HL-60 (cell line): ENCODE results near the gene DPP6.

Source experiments
- DNase-seq, 2 experiments: peaks; one replicate each; pipeline ENCODE4 v3.0.0-alpha.2; 2010 to 2020; ENCODE audit warnings: low read depth in 1 of 2, low spot score in 1 of 2
- H3K27ac ChIP-seq: fragments of 250-450 bp; sonication (Bioruptor Pico); replicated peaks from 2 replicates; pipeline ENCODE4 v1.5.1; 2020; ENCODE audit warnings: mild to moderate bottlenecking, moderate library complexity
- H3K27me3 ChIP-seq: fragments of 250-450 bp; sonication (Bioruptor Pico); 2 replicates; pipeline ENCODE4 v1.5.1; 2021; ENCODE audit warnings: mild to moderate bottlenecking, moderate library complexity; ENCODE audit not compliant: insufficient read depth, poor library complexity, severe bottlenecking
- H3K4me3 ChIP-seq: replicated peaks from 2 replicates; pipeline ENCODE4 v1.5.1; 2011; ENCODE audit warnings: mild to moderate bottlenecking, control low read depth, low read length; ENCODE audit not compliant: insufficient read depth
- CTCF ChIP-seq: IDR thresholded peaks from one replicate; pipeline ENCODE4 v1.5.1; 2011; ENCODE audit warnings: low read length, control low read depth, inconsistent platforms; ENCODE audit not compliant: insufficient read depth
- GABPA ChIP-seq: IDR thresholded peaks from 2 replicates; pipeline ENCODE4 v1.6.1; 2012; ENCODE audit warnings: low read depth
- POLR2AphosphoS5 ChIP-seq: IDR thresholded peaks from 2 replicates; pipeline ENCODE4 v1.6.1; 2012; ENCODE audit warnings: low read depth
- REST ChIP-seq: IDR thresholded peaks from 2 replicates; pipeline ENCODE4 v1.6.1; 2012; ENCODE audit warnings: low read depth; ENCODE audit not compliant: insufficient replicate concordance
- SPI1 ChIP-seq: IDR thresholded peaks from 2 replicates; pipeline ENCODE4 v1.6.1; 2012; ENCODE audit warnings: low read depth, mild to moderate bottlenecking, borderline replicate concordance

DPP6 gene

GRCh38 chr7:154913638-154914307 lies 861.6 kb downstream of the DPP6 start:
- peaks cover 20% of the 10 kb centered on the region for H3K27me3 ChIP-seq
- TF ChIP-seq SPI1 (no peak), POLR2AphosphoS5 (no peak), GABPA (no peak), REST (no peak), CTCF (peak; percentile 55)
- no peak overlapping the region for H3K27ac ChIP-seq
- DNase-seq: peak; percentile 33 to 66
- H3K4me3 ChIP-seq: no peak overlapping the region

DNA sequence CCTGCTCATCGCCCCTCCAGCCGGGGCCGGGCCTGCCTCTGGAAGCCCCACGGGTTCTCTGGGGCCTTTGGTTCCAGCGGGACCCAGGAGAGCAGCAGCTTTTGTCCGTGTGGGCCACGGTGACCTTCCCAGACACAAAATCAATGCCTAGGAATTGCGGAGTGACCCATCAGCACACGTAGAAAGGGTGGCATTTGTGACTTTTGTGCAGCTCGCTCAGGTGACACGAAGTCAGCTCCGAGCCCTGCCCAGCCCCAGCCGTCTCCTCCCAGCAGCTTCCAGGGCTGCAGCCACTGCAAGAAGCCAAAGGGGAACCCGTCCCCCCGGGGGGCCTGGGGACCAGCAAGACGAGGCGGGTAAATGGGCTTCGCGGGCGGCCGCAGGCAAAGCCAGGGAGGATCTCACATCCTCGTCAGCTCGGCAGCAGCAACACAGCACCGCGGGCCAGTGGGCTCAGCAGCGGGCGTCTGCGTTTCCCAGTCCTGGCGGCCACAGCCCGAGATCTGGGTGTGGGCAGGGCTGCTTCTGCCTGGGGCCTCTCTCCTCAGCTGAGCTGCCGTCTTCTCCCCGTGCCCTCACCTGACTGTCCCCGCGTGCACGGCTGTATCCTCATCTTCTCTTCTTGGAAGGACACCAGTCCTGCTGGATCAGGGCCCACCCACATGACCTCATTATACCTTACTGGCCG lies 862.3 kb downstream of the DPP6 start:
- no peak for DNase-seq
- H3K27ac ChIP-seq: no peak overlapping the region
- H3K4me3 ChIP-seq: no peak overlapping the region
- TF ChIP-seq SPI1 (no peak), CTCF (no peak), GABPA (no peak), POLR2AphosphoS5 (no peak), REST (no peak)
- peaks cover 20% of the 10 kb centered on the region for H3K27me3 ChIP-seq

GRCh38 chr7:154914996-154915380 lies 862.8 kb downstream of the DPP6 start:
- Histone ChIP-seq H3K4me3 (no peak overlapping the region), H3K27ac (no peak overlapping the region), H3K27me3 (peaks cover 20% of the 10 kb centered on the region)
- DNase-seq: no peak
- TF ChIP-seq SPI1: no peak

DNA sequence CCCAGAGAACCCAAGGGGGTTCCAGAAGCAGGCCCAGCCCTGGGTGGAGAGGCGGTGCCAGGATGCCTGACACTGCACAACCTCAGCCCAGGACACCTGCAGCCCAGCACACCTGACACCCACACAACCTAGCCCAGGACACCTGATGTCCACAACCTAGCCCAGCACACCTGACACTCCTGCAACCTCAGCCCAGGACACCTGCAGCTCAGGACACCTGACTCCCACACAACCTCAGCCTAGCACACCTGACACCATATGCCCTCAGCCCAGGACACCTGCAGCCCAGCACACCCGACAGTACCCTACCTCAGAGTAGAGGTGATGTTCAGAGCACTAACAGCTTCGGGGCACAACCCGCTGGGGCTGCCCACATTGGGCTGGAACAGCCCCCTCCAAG lies 863.4 kb downstream of the DPP6 start:
- Histone ChIP-seq H3K27ac (no peak overlapping the region), H3K4me3 (no peak overlapping the region), H3K27me3 (peaks cover 20% of the 10 kb centered on the region)
- TF ChIP-seq GABPA (no peak), CTCF (no peak), REST (no peak), SPI1 (no peak), POLR2AphosphoS5 (no peak)
- no peak for DNase-seq
